ENCODE results near the gene KLHDC4. TPM values are rescaled to one million over a fixed set of nuclear protein-coding genes. Genes with fewer than 3 reads are reported as not detected.

KLHDC4 gene
- polyA plus RNA-seq, 1 of the 3 experiments (the other 2 are of a cell fraction): 51.2 TPM

- TF ChIP-seq, protein P1, sequence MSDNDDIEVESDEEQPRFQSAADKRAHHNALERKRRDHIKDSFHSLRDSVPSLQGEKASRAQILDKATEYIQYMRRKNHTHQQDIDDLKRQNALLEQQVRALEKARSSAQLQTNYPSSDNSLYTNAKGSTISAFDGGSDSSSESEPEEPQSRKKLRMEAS (IDR thresholded peaks at IDR 0.05; ENCODE audit: low read depth): no peak
These were observed 100.6 kb downstream of the KLHDC4 start (continued) for GRCh38 chr16:87665193-87665592.

DNA sequence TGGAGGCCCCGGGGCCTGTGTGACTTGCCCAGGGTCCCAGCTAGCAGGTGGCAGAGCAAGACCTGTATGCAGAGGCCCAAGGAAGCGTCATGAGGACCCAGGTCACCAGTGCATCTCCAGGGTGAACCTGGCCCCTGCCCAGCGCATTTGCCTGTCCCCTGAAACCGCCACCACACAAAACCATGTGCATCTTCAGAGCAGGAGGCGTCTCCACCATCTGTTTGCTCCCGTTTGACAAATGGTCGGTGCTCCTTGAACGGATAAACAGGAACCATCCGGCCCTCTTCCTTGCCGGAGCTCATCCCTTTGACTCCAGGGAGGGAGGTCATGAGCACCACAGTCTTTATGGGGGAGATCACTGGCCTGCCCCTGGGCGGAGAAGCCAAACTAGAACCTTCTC, 101.0 kb downstream of the KLHDC4 start:
- POLR2A ChIA-PET: no interaction called here
- Histone ChIP-seq H3F3A (replicated peaks; ENCODE audit: insufficient read depth) (no peaks in the 10 kb centered on the region), H3K4me1 (ENCODE audit: control insufficient read depth in 1 of 2, insufficient read depth in 2 of 2, low read depth in 1 of 2, low read length in 1 of 2) (no peaks in the 10 kb centered on the region), H3K27me3 (ENCODE audit: insufficient read depth) (no peaks in the 10 kb centered on the region; the same call in 1 of the 2 replicates), H3K9me3 (no peaks in the 10 kb centered on the region), H3K9me2 (no peaks in the 10 kb centered on the region), H4K20me1 (ENCODE audit: insufficient read depth) (no peaks in the 10 kb centered on the region), H3K27ac (ENCODE audit: low read depth in 2 of 2, low read length in 1 of 2) (no peak overlapping the region), H3K4me2 (no peak overlapping the region), H3K9ac (no peak overlapping the region), H3K36me3 (replicated peaks in 1 of 2; ENCODE audit: control insufficient read depth in 1 of 2, insufficient read depth in 2 of 2, low read length in 1 of 2) (no peaks in the 10 kb centered on the region), H3K4me3 (ENCODE audit: low read depth in 2 of 2, low read length in 1 of 2) (no peak overlapping the region), H3K79me2 (ENCODE audit: insufficient read depth) (no peaks in the 10 kb centered on the region), H2AFZ (ENCODE audit: low read depth) (no peak overlapping the region)
- CTCF ChIA-PET: interaction anchor here (1.3 to 1.5 kb wide), 2 partner anchors 12 to 28 kb away, joined by 3 to 5 read pairs; no protein-coding TSS in a partner anchor
- 62% methylated on average over 10 of the region's 11 CpGs for WGBS (ENCODE audit: low lambda C conversion rate)
- DNase-seq: no peak
- TF ChIP-seq IRF3 (IDR thresholded peaks at IDR 0.05; ENCODE audit: low read depth, low read length) (no peak), NRF1 (IDR thresholded peaks at IDR 0.05; ENCODE audit: low read depth, low read length) (no peak), SMC3 (IDR thresholded peaks at IDR 0.05; ENCODE audit: low read depth, low read length) (no peak), FOXJ3 (CRISPR knock-in tag; IDR thresholded peaks at IDR 0.05) (no peak), NFIC (IDR thresholded peaks at IDR 0.05; ENCODE audit: borderline replicate concordance) (no peak)

GRCh38 chr16:87662254-87663204, 103.3 kb downstream of the KLHDC4 start:
- H3K79me2 ChIP-seq (ENCODE audit: insufficient read depth): no peaks in the 10 kb centered on the region
- no peaks in the 10 kb centered on the region for H3K4me1 ChIP-seq (ENCODE audit: control insufficient read depth in 1 of 2, insufficient read depth in 2 of 2, low read depth in 1 of 2, low read length in 1 of 2)
- CTCF ChIA-PET: interaction anchor here (0.9 to 1.2 kb wide), 3 partner anchors 9 to 107 kb away, joined by 3 to 5 read pairs (median 3); no protein-coding TSS in a partner anchor
- H3F3A ChIP-seq (replicated peaks; ENCODE audit: insufficient read depth): no peaks in the 10 kb centered on the region
- TF ChIP-seq FOXM1 (IDR thresholded peaks at IDR 0.05; ENCODE audit: low read depth) (no peak), RFX5 (IDR thresholded peaks at IDR 0.05; ENCODE audit: low read length) (no peak), MEF2A (IDR thresholded peaks at IDR 0.05; ENCODE audit: borderline replicate concordance, low read depth) (no peak), POLR2AphosphoS5 (IDR thresholded peaks at IDR 0.05; ENCODE audit: low read depth, low read length) (no peak), FOSL2 (IDR thresholded peaks at IDR 0.05; ENCODE audit: borderline replicate concordance, low read depth) (no peak), GABPA (IDR thresholded peaks at IDR 0.05; ENCODE audit: low read depth) (no peak), REST (IDR thresholded peaks at IDR 0.05; ENCODE audit: low read depth, low read length) (no peak)
- TF ChIP-seq, protein P1 (IDR thresholded peaks at IDR 0.05; ENCODE audit: low read depth): no peak
- TF ChIP-seq, protein P2, sequence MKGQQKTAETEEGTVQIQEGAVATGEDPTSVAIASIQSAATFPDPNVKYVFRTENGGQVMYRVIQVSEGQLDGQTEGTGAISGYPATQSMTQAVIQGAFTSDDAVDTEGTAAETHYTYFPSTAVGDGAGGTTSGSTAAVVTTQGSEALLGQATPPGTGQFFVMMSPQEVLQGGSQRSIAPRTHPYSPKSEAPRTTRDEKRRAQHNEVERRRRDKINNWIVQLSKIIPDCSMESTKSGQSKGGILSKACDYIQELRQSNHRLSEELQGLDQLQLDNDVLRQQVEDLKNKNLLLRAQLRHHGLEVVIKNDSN (IDR thresholded peaks at IDR 0.05; ENCODE audit: borderline replicate concordance, low read depth): no peak
- TF ChIP-seq, protein P3, sequence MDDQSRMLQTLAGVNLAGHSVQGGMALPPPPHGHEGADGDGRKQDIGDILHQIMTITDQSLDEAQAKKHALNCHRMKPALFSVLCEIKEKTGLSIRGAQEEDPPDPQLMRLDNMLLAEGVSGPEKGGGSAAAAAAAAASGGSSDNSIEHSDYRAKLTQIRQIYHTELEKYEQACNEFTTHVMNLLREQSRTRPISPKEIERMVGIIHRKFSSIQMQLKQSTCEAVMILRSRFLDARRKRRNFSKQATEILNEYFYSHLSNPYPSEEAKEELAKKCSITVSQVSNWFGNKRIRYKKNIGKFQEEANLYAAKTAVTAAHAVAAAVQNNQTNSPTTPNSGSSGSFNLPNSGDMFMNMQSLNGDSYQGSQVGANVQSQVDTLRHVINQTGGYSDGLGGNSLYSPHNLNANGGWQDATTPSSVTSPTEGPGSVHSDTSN (IDR thresholded peaks at IDR 0.05): no peak
- no peak overlapping the region for H3K27ac ChIP-seq (ENCODE audit: low read depth in 2 of 2, low read length in 1 of 2)
- H3K27me3 ChIP-seq (ENCODE audit: insufficient read depth): no peaks in the 10 kb centered on the region; the same call in 1 of the 2 replicates
- H2AFZ ChIP-seq (ENCODE audit: low read depth): no peak overlapping the region
- H3K9ac ChIP-seq: no peak overlapping the region
- no peaks in the 10 kb centered on the region for H3K36me3 ChIP-seq (replicated peaks in 1 of 2; ENCODE audit: control insufficient read depth in 1 of 2, insufficient read depth in 2 of 2, low read length in 1 of 2)
- POLR2A ChIA-PET: no interaction called here
- no peak overlapping the region for H3K4me3 ChIP-seq (ENCODE audit: low read depth in 2 of 2, low read length in 1 of 2)
- H3K9me2 ChIP-seq: no peaks in the 10 kb centered on the region
- DNase-seq: no peak
- no peak overlapping the region for H3K4me2 ChIP-seq
- 68% methylated on average over 21 of the region's 25 CpGs for WGBS (ENCODE audit: low lambda C conversion rate)
- H4K20me1 ChIP-seq (ENCODE audit: insufficient read depth): no peaks in the 10 kb centered on the region
- H3K9me3 ChIP-seq: no peaks in the 10 kb centered on the region

All from SK-N-SH (cell line).